ENCODE measurements around the gene UBE2H.
"Not testable (repeated sequence)": the region's sequence is repeated elsewhere in the genome, so short reads cannot be mapped to it uniquely, and the experiment has no call there.

The UBE2H gene

GRCh38 chr7:129898502-129899160 lies 54.1 kb downstream of the UBE2H start:
- no peak overlapping the region for H3K4me3 ChIP-seq (ENCODE audit: low read length)
- no peak for DNase-seq (ENCODE audit: low read depth)
- no peak for TF ChIP-seq CTCF (conservative IDR thresholded peaks at IDR 0.05; ENCODE audit: low read length)

- no peak overlapping the region for H3K4me3 ChIP-seq (ENCODE audit: low read length)
- DNase-seq (ENCODE audit: low read depth) = no peak
- no peak for TF ChIP-seq CTCF (conservative IDR thresholded peaks at IDR 0.05; ENCODE audit: low read length)
Measured at GRCh38 chr7:129898007-129898406, 54.8 kb downstream of the UBE2H start.

DNA sequence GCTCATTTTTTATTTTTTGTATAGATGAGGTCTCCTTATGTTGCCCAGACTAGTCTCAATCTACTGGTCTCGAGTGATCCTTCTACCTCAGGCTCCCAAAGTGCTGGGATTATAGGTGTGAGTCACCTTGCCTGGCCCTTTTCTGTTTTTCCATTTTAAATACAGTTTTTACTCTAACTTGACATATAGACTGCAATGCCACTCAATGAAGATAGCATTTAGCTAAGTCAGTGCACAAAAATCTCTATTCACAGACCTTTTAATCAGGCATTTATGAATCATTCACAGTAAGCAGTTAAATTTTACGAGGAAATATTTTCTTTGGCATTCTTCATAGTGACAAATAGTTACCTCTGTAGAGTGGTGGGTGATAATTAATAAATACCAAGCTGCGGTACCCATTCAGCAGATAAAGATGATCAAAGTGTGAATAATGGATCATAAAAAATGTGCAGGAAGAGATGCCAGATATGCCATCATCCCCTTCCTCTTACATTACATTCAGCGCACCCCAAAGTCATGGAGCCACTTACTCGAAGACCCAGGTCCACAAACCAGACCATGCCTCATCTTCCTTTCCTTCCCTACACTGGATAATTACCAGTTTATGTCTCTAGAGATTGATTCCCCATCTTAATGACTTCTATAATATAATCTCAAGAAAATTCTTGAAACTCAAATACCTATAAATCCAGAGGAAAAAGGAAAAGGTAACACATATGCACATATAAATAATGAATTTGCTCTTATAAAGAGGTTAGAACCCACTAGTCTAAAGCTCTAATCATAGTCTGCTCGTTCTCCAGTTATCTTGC lies 56.0 kb downstream of the UBE2H start:
- H3K4me3 ChIP-seq (ENCODE audit: low read length) = no peak overlapping the region
- peak; percentile 17 for DNase-seq (ENCODE audit: low read depth)
- TF ChIP-seq CTCF (conservative IDR thresholded peaks at IDR 0.05; ENCODE audit: low read length) = no peak

DNA sequence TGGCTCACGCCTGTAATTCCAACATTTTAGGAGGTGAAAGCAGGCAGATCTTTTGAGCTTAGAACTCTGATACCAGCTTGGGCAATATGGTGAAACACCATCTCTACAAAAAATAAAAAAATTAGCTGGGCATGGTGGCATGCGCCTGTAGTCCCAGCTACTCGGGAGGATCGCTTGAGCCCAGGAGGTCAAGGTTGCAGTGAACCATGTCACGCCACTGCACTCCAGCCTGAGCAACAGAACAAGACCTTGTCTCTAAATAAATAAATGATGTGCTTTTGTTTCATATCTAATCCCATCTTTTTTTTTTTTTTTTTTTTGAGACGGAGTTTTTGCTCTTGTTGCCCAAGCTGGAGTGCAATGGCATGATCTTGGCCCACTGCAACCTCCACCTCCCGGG lies 58.6 kb downstream of the UBE2H start:
- not testable (repeated sequence) for H3K4me3 ChIP-seq (ENCODE audit: low read length); DNase-seq (ENCODE audit: low read depth)

DNA sequence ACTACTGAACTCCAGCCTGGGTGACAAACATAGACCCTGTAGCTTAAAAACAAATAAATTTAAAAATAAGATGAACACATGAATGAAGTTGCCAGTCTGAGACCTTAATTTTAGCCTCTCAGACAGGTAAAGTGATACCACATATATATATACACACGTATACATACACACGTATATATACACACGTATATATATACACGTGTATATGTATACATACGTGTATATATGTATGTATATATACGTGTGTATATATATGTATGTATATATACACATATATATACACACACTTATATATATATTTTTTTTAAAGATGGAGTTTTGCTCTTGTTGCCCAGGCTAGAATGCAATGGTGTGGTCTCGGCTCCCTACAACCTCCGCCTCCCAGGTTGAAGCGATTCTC lies 62.7 kb downstream of the UBE2H start:
- no peak for DNase-seq (ENCODE audit: low read depth)

GRCh38 chr7:129889133-129889844 lies 63.5 kb downstream of the UBE2H start:
- TF ChIP-seq CTCF (conservative IDR thresholded peaks at IDR 0.05; ENCODE audit: low read length) = no peak
- DNase-seq (ENCODE audit: low read depth) = no peak
- H3K4me3 ChIP-seq (ENCODE audit: low read length) = no peak overlapping the region

More for the DNA sequence above, 62.7 kb downstream of the UBE2H start:
- no peak for TF ChIP-seq CTCF (conservative IDR thresholded peaks at IDR 0.05; ENCODE audit: low read length)
- H3K4me3 ChIP-seq (ENCODE audit: low read length) = no peak overlapping the region

- DNase-seq (ENCODE audit: low read depth) = no peak
- TF ChIP-seq CTCF (conservative IDR thresholded peaks at IDR 0.05; ENCODE audit: low read length) = no peak
- H3K4me3 ChIP-seq (ENCODE audit: low read length) = no peak overlapping the region
Measured at GRCh38 chr7:129887865-129888264, 64.9 kb downstream of the UBE2H start.

All from AG10803 (cell line).